Ishikawa (cell line): ENCODE results near the gene FBXO48.

Source experiments
- CEBPB ChIP-seq: IDR thresholded peaks from 2 replicates; pipeline ENCODE4 v1.6.1; 2012
- CREB1 ChIP-seq: IDR thresholded peaks from 2 replicates; pipeline ENCODE4 v1.6.1; 2012; ENCODE audit warnings: low read depth
- EGR1 ChIP-seq: IDR thresholded peaks from 2 replicates; pipeline ENCODE4 v1.6.1; 2012
- EP300 ChIP-seq: IDR thresholded peaks from 2 replicates; pipeline ENCODE4 v1.6.1; 2012; ENCODE audit warnings: borderline replicate concordance
- FOXM1 ChIP-seq: IDR thresholded peaks from 2 replicates; pipeline ENCODE4 v1.6.1; 2012; ENCODE audit warnings: low read depth, borderline replicate concordance
- MAX ChIP-seq: IDR thresholded peaks from 2 replicates; pipeline ENCODE4 v1.6.1; 2012
- NFIC ChIP-seq: IDR thresholded peaks from 2 replicates; pipeline ENCODE4 v1.6.1; 2012
- RAD21 ChIP-seq: IDR thresholded peaks from 2 replicates; pipeline ENCODE4 v1.6.1; 2012; ENCODE audit warnings: low read depth
- REST ChIP-seq: IDR thresholded peaks from 2 replicates; pipeline ENCODE4 v1.6.1; 2012; ENCODE audit warnings: low read depth, mild to moderate bottlenecking
- TAF1 ChIP-seq: IDR thresholded peaks from 2 replicates; pipeline ENCODE4 v1.6.1; 2012; ENCODE audit warnings: low read depth, mild to moderate bottlenecking
- TCF12 ChIP-seq: IDR thresholded peaks from 2 replicates; pipeline ENCODE4 v1.6.1; 2012; ENCODE audit warnings: low read depth
- TEAD4 ChIP-seq: IDR thresholded peaks from 2 replicates; pipeline ENCODE4 v1.6.1; 2012
- USF1 ChIP-seq: IDR thresholded peaks from 2 replicates; pipeline ENCODE4 v1.6.1; 2012
- YY1 ChIP-seq: IDR thresholded peaks from 2 replicates; pipeline ENCODE4 v1.6.1; 2012; ENCODE audit warnings: low read depth
- ZBTB7A ChIP-seq: IDR thresholded peaks from 2 replicates; pipeline ENCODE4 v1.6.1; 2012; ENCODE audit warnings: low read depth

Gene FBXO48

GRCh38 chr2:68441994-68442322 is 25.1 kb downstream of the FBXO48 start:
- TF ChIP-seq EGR1 (no peak), ZBTB7A (no peak), CREB1 (no peak), MAX (no peak), FOXM1 (no peak), CEBPB (no peak), TEAD4 (no peak), TAF1 (no peak), USF1 (no peak), RAD21 (no peak)

- TF ChIP-seq RAD21 = peak; percentile 92
- TF ChIP-seq CEBPB = peak; percentile 70
- TF ChIP-seq FOXM1 = no peak
Observed at GRCh38 chr2:68441179-68441993, 25.7 kb downstream of the FBXO48 start.

- TF ChIP-seq FOXM1 (no peak), MAX (no peak), TEAD4 (no peak), TAF1 (no peak), TCF12 (no peak), EP300 (no peak), EGR1 (no peak), CEBPB (no peak), USF1 (no peak), YY1 (no peak), CREB1 (no peak), NFIC (no peak), REST (no peak), RAD21 (no peak), ZBTB7A (no peak)
Observed at GRCh38 chr2:68438455-68439303, 28.4 kb downstream of the FBXO48 start.

- TF ChIP-seq MAX (no peak), FOXM1 (no peak), RAD21 (no peak), ZBTB7A (no peak), CEBPB (no peak), REST (no peak), TEAD4 (no peak), YY1 (no peak), TCF12 (no peak), USF1 (no peak), NFIC (no peak)
Observed at GRCh38 chr2:68436270-68436669, 30.8 kb downstream of the FBXO48 start.

GRCh38 chr2:68435615-68436014 is 31.5 kb downstream of the FBXO48 start:
- TF ChIP-seq EP300 = no peak
- no peak for TF ChIP-seq NFIC
- no peak for TF ChIP-seq USF1
- no peak for TF ChIP-seq TCF12
- no peak for TF ChIP-seq ZBTB7A
- no peak for TF ChIP-seq CEBPB
- no peak for TF ChIP-seq MAX
- no peak for TF ChIP-seq TEAD4
- no peak for TF ChIP-seq TAF1
- no peak for TF ChIP-seq FOXM1
- TF ChIP-seq YY1 = no peak
- no peak for TF ChIP-seq REST
- TF ChIP-seq EGR1 = no peak
- no peak for TF ChIP-seq RAD21
- no peak for TF ChIP-seq CREB1
